CD4-positive, alpha-beta memory T cell (primary cell): Measurements from ENCODE around the gene CXCR5. TPM values are rescaled to one million over a fixed set of nuclear protein-coding genes. Genes with fewer than 3 reads are reported as not detected.

ENCODE experiments used
- CTCF ChIA-PET: fragments of 350-600 bp; sonication (Branson Sonifier 250); formaldehyde crosslinking; loops from one replicate; lab custom pipeline; 2021; ENCODE audit warnings: inconsistent platforms; ENCODE audit not compliant: partially characterized antibody; lab: Charles Lee
- POLR2A ChIA-PET: fragments of 350-600 bp; sonication (Branson Sonifier 250); formaldehyde crosslinking; loops from one replicate; lab custom pipeline; 2021; ENCODE audit not compliant: partially characterized antibody; lab: Charles Lee
- DNase-seq, 5 donors: peaks; one replicate each; pipeline versions ENCODE4 v3.0.0 to v3.0.0-alpha.2; 2020 to 2022; ENCODE audit warnings: mixed read lengths in 1 of 5
- H3K27ac ChIP-seq: one replicate; pipeline ENCODE4 v1.7.0; 2013; ENCODE audit warnings: low read depth, low read length
- H3K27me3 ChIP-seq: 2 replicates; pipeline ENCODE4 v1.7.0; 2013; ENCODE audit warnings: mild to moderate bottlenecking, low read length, moderate library complexity; ENCODE audit not compliant: insufficient read depth
- H3K36me3 ChIP-seq: 2 replicates; pipeline ENCODE4 v1.7.0; 2013; ENCODE audit warnings: mild to moderate bottlenecking, low read length, moderate library complexity; ENCODE audit not compliant: insufficient read depth
- H3K4me1 ChIP-seq: 2 replicates; pipeline ENCODE4 v1.7.0; 2013; ENCODE audit warnings: mild to moderate bottlenecking, low read length, moderate library complexity; ENCODE audit not compliant: insufficient read depth
- H3K4me3 ChIP-seq, 2 donors: one replicate each; pipeline ENCODE4 v1.7.0; 2013; ENCODE audit warnings: low read length in 2 of 2, mild to moderate bottlenecking in 1 of 2
- H3K9me3 ChIP-seq, 2 donors: one replicate each; pipeline ENCODE4 v1.7.0; 2013; ENCODE audit warnings: low read length in 2 of 2, control low read depth in 1 of 2; ENCODE audit not compliant: control insufficient read depth in 1 of 2
- H3K27ac Mint-ChIP-seq, 7 donors: one replicate each; pipeline ENCODE4 v1.8.0; 2020 to 2021; ENCODE audit warnings: mixed read lengths in 7 of 7, mild to moderate bottlenecking in 6 of 7, inconsistent platforms in 3 of 7, moderate library complexity in 3 of 7
- H3K27me3 Mint-ChIP-seq, 2 donors: one replicate each; pipeline ENCODE4 v1.8.0; 2020 to 2021; ENCODE audit warnings: mixed read lengths in 2 of 2
- H3K36me3 Mint-ChIP-seq, 2 donors: one replicate each; pipeline ENCODE4 v1.8.0; 2020 to 2021; ENCODE audit warnings: mixed read lengths in 2 of 2, inconsistent platforms in 1 of 2, mild to moderate bottlenecking in 1 of 2
- H3K4me1 Mint-ChIP-seq, 4 donors: one replicate each; pipeline ENCODE4 v1.8.0; 2020 to 2021; ENCODE audit warnings: mixed read lengths in 4 of 4, mild to moderate bottlenecking in 1 of 4
- H3K4me3 Mint-ChIP-seq, 8 donors: one replicate each; pipeline ENCODE4 v1.8.0; 2020 to 2021; ENCODE audit warnings: mixed read lengths in 8 of 8, mild to moderate bottlenecking in 7 of 8, moderate library complexity in 6 of 8, inconsistent platforms in 3 of 8
- H3K9me3 Mint-ChIP-seq, 8 donors: one replicate each; pipeline ENCODE4 v1.8.0; 2020 to 2021; ENCODE audit warnings: mixed read lengths in 8 of 8, mild to moderate bottlenecking in 5 of 8, inconsistent platforms in 3 of 8, moderate library complexity in 1 of 8
- intact Hi-C: fragments of 100-400 bp; cut with micrococcal nuclease; formaldehyde crosslinking; loops from one replicate; pipeline ENCODE4 v1.15.1; 2023
- polyA plus RNA-seq, 2 donors: library from polyadenylated mRNA; unstranded; fragments of 300-500 nt; fragmentation: Illumina TruSeq; gene quantifications; one replicate each; pipeline ENCODE4 v1.2.3, GENCODE V29; 2021
- total RNA-seq, 2 experiments: library from RNA; stranded (reverse); gene quantifications; one replicate each; pipeline ENCODE4 v1.2.3, GENCODE V29; 2021

CXCR5 gene
- total and polyA plus RNA-seq, 4 experiments from 2014 or later = 7.9 to 21.5 (median 19.6) TPM

- H3K36me3 ChIP-seq = peaks cover 33% of the 10 kb centered on the region
Observed at GRCh38 chr11:118895093-118896039, 11.7 kb downstream of the CXCR5 start.

DNA sequence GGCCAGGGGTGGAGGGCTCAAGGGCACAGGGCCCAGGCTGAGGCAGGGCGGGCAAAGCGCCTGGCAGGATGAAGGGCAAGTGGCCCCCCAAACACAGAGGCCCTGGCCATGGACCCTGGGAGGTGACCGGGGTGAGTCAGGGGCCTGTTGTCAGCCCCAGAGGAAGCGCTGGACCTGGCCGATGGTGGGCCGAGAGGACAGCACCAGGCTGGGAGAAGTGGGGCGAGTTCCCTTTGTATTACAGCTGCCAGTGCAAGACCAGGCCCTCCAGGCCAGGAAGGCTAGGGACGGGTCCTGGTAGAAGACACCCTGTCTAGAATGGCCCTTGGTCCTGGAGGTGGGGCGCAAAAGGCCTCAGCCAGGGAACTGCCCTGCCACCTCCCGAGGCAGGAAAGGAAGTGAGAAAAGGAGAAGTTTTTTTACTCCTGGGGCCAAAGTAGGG, 12.8 kb downstream of the CXCR5 start:
- Mint-ChIP-seq H3K36me3 (peaks cover 13 to 64% of the 10 kb centered on the region in 2 donors), H3K4me3 (peak overlapping the region in 2 of 8 donors; percentile 35 to 82), H3K4me1 (peaks cover 53 to 74% (median 64%) of the 10 kb centered on the region in 4 donors), H3K27me3 (no peaks in the 10 kb centered on the region), H3K9me3 (peaks cover 0 to 2% (median 0%) of the 10 kb centered on the region in 8 donors), H3K27ac (peak overlapping the region; percentile 93 to 98 (median 95))
- Histone ChIP-seq H3K27me3 (no peaks in the 10 kb centered on the region), H3K4me1 (peaks cover 72% of the 10 kb centered on the region), H3K36me3 (peaks cover 44% of the 10 kb centered on the region), H3K4me3 (no peak overlapping the region), H3K27ac (peak overlapping the region; percentile 60), H3K9me3 (no peaks in the 10 kb centered on the region)
- ChIA-PET POLR2A (interaction anchor here (1.1 to 7.3 kb wide), 7 partner anchors 23 to 204 kb away, joined by 3 to 398 read pairs (median 3); partner anchors contain the start of gene TRAPPC4), CTCF (interaction anchor here (0.6 to 6.4 kb wide), 11 partner anchors 10 to 207 kb away, joined by 3 to 118 read pairs (median 15); partner anchors contain the start of genes CXCR5 and DDX6)
- DNase-seq = peak in 1 of 5 donors; percentile 29
- intact Hi-C loops = no loop called here

More at GRCh38 chr11:118895093-118896039, 11.7 kb downstream of the CXCR5 start:
- Histone ChIP-seq H3K4me3 (peak overlapping the region; percentile 17 to 37), H3K4me1 (peaks cover 83% of the 10 kb centered on the region), H3K27me3 (no peaks in the 10 kb centered on the region), H3K9me3 (no peaks in the 10 kb centered on the region), H3K27ac (peak overlapping the region; percentile 84)
- POLR2A ChIA-PET = interaction anchor here (0.5 to 7.3 kb wide), 20 partner anchors 9 to 1752 kb away, joined by 3 to 398 read pairs (median 5); partner anchors contain the start of genes PAFAH1B2 and TRAPPC4
- CTCF ChIA-PET = interaction anchor here (0.6 to 6.4 kb wide), 22 partner anchors 11 to 206 kb away, joined by 3 to 118 read pairs (median 5); partner anchors contain the start of genes BCL9L, CXCR5 and DDX6
- intact Hi-C loops = no loop called here
- Mint-ChIP-seq H3K36me3 (peaks cover 7 to 56% of the 10 kb centered on the region in 2 donors), H3K9me3 (no peaks in the 10 kb centered on the region), H3K27me3 (no peaks in the 10 kb centered on the region), H3K27ac (peak overlapping the region; percentile 93 to 98 (median 97)), H3K4me3 (peak overlapping the region; percentile 68 to 87 (median 76)), H3K4me1 (peaks cover 58 to 82% (median 70%) of the 10 kb centered on the region in 4 donors)
- peak; percentile 80 to 91 (median 82) for DNase-seq

DNA sequence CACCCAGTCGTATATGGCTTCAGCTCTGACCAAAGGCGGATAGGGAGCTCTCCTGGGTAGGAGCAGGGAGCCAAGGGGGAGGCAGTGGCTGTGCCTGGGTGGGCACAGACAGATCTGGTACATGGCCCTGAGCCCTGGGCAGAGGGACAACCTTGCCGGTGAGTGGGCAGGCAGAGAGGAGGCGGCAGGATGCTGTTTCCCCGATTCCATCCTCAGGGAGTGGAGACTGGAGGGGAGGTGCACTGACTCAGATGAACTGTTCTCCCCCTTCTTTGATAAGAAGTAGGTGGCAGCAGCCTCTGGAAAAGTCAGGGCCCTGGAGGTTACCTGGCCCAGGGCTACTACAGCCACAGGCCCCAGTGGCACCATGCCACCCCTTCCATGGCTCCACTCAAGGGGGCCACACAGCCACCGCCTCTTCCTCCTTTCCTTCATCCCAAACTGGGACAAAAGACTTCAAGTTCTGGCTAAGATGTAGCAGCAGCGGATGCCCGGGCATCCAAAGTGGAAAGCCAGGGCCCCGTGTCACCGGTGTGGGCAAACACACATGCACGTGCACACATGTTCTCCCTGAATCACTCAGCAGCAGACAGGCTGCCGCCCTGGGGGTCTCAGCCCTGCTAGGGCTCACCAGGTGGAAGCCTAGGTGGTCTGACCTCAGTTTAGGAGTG, 13.4 kb downstream of the CXCR5 start:
- peak overlapping the region; percentile 87 to 98 (median 93) for H3K27ac Mint-ChIP-seq
- CTCF ChIA-PET = interaction anchor here (0.7 to 3.3 kb wide), 5 partner anchors 9 to 108 kb away, joined by 3 to 41 read pairs (median 16); partner anchors contain the start of gene CXCR5
- H3K4me1 Mint-ChIP-seq = peaks cover 52 to 68% (median 60%) of the 10 kb centered on the region in 4 donors
- Histone ChIP-seq H3K36me3 (peaks cover 50% of the 10 kb centered on the region), H3K27me3 (no peaks in the 10 kb centered on the region), H3K4me1 (peaks cover 66% of the 10 kb centered on the region), H3K4me3 (no peak overlapping the region), H3K9me3 (no peaks in the 10 kb centered on the region), H3K27ac (peak overlapping the region; percentile 60)
- no peaks in the 10 kb centered on the region for H3K27me3 Mint-ChIP-seq
- peak in 1 of 5 donors; percentile 22 for DNase-seq
- peaks cover 0 to 2% (median 0%) of the 10 kb centered on the region in 8 donors for H3K9me3 Mint-ChIP-seq
- peaks cover 16 to 67% of the 10 kb centered on the region in 2 donors for H3K36me3 Mint-ChIP-seq
- POLR2A ChIA-PET = interaction anchor here (1.3 to 7.3 kb wide), 4 partner anchors 14 to 207 kb away, joined by 3 to 398 read pairs (median 5); partner anchors contain the start of gene CXCR5
- intact Hi-C loops = no loop called here
- peak overlapping the region in 5 of 8 donors; percentile 32 to 52 (median 36) for H3K4me3 Mint-ChIP-seq

DNA sequence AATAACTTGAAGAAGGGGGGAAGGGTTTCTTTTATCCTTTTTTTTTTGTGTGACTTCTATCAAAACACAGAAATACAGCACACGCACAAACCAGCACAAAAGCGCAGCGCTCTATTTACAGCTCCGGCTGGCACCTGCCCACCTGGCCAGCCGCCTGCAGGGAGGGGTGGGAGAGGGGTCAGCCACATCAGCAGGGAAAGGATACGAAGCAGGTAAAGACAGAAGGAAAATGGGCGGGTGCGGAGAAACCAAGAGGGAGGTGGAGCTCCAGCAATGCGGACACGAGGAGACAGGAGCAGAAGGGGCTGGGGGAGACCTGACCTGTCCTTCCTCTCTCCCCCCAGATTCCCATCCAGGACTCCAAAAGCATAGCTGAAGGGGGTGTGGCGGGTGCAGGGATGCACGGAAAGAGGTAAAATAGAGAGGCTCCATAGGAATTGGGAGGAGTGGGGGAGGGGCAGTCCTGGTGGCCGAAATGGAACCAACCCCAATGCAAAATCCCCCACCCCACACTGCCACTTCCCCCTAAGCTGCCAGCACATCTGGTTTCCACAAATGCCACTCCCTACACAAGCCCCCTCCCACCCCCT, 14.1 kb downstream of the CXCR5 start:
- no peaks in the 10 kb centered on the region for H3K9me3 ChIP-seq
- POLR2A ChIA-PET = interaction anchor here (1.3 to 7.3 kb wide), 4 partner anchors 14 to 208 kb away, joined by 3 to 398 read pairs (median 5); partner anchors contain the start of gene CXCR5
- DNase-seq = peak in 1 of 5 donors; percentile 30
- intact Hi-C loops = no loop called here
- Mint-ChIP-seq H3K27ac (peak overlapping the region; percentile 52 to 98 (median 93)), H3K27me3 (no peaks in the 10 kb centered on the region), H3K4me3 (peak overlapping the region in 4 of 8 donors; percentile 11 to 61 (median 34)), H3K4me1 (peaks cover 44 to 61% (median 53%) of the 10 kb centered on the region in 4 donors), H3K36me3 (peaks cover 17 to 67% of the 10 kb centered on the region in 2 donors), H3K9me3 (peaks cover 0 to 2% (median 0%) of the 10 kb centered on the region in 8 donors)
- no peak overlapping the region for H3K4me3 ChIP-seq
- H3K36me3 ChIP-seq = peaks cover 55% of the 10 kb centered on the region
- H3K27me3 ChIP-seq = no peaks in the 10 kb centered on the region
- H3K4me1 ChIP-seq = peaks cover 59% of the 10 kb centered on the region
- CTCF ChIA-PET = no interaction called here
- peak overlapping the region; percentile 60 for H3K27ac ChIP-seq

GRCh38 chr11:118898400-118899295, 15.0 kb downstream of the CXCR5 start:
- Histone ChIP-seq H3K4me1 (peaks cover 50% of the 10 kb centered on the region), H3K9me3 (no peaks in the 10 kb centered on the region), H3K27me3 (no peaks in the 10 kb centered on the region), H3K36me3 (peaks cover 58% of the 10 kb centered on the region), H3K4me3 (no peak overlapping the region), H3K27ac (no peak overlapping the region)
- Mint-ChIP-seq H3K4me3 (no peak overlapping the region), H3K36me3 (peaks cover 17 to 70% of the 10 kb centered on the region in 2 donors), H3K9me3 (peaks cover 0 to 2% (median 0%) of the 10 kb centered on the region in 8 donors), H3K4me1 (peaks cover 36 to 52% (median 45%) of the 10 kb centered on the region in 4 donors), H3K27ac (peak overlapping the region in 5 of 7 donors; percentile 37 to 95 (median 48)), H3K27me3 (no peaks in the 10 kb centered on the region)
- peak in 1 of 5 donors; percentile 39 for DNase-seq
- POLR2A ChIA-PET = interaction anchor here (0.7 to 7.3 kb wide), 7 partner anchors 15 to 209 kb away, joined by 3 to 398 read pairs (median 3); partner anchors contain the start of gene CXCR5
- CTCF ChIA-PET = no interaction called here
- intact Hi-C loops = no loop called here
